GM06990 (cell line): ENCODE data around the gene TES.

Experiments used
- DNase-seq: peaks from one replicate; pipeline ENCODE4 v3.0.0-alpha.2; 2011; ENCODE audit not compliant: insufficient read length; ENCODE audit errors: extremely low read depth
- H3K27me3 ChIP-seq: replicated peaks from 2 replicates; pipeline ENCODE4 v1.6.0; 2011; ENCODE audit warnings: low read length; ENCODE audit not compliant: control insufficient read depth, insufficient read depth
- H3K36me3 ChIP-seq: 2 replicates; pipeline ENCODE4 v1.5.1; 2011; ENCODE audit warnings: low read length; ENCODE audit not compliant: control insufficient read depth, insufficient read depth
- H3K4me3 ChIP-seq: replicated peaks from 2 replicates; pipeline ENCODE4 v1.5.1; 2011; ENCODE audit warnings: low read depth, mild to moderate bottlenecking, control low read depth, low read length
- TF ChIP-seq, protein P1 (sequence below): IDR thresholded peaks from 2 replicates; pipeline ENCODE4 v1.5.1; 2011; ENCODE audit warnings: low read length, control low read depth, mild to moderate bottlenecking, inconsistent platforms; ENCODE audit not compliant: insufficient read depth, poor library complexity, severe bottlenecking

The TES gene

DNA sequence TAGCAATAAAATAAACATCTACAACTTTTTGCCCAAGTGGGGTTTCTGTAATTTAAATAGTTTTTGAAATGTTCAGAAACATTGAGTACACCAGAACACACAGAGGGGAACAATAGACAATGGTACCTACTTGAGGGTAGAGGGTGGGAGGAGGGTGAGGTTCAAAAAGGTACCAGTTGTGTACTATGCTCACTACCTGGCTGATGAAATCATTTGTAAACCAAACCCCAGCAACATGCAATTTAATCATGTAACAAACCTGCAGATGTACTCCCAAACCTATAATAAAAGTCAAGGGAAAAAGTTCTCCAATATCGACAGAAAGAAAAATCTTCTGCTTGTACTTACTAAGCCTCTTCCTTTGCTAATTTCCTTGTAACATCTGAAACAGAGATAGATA, 4.2 kb upstream of the TES start:
- no peak for DNase-seq
- TF ChIP-seq, protein P1, sequence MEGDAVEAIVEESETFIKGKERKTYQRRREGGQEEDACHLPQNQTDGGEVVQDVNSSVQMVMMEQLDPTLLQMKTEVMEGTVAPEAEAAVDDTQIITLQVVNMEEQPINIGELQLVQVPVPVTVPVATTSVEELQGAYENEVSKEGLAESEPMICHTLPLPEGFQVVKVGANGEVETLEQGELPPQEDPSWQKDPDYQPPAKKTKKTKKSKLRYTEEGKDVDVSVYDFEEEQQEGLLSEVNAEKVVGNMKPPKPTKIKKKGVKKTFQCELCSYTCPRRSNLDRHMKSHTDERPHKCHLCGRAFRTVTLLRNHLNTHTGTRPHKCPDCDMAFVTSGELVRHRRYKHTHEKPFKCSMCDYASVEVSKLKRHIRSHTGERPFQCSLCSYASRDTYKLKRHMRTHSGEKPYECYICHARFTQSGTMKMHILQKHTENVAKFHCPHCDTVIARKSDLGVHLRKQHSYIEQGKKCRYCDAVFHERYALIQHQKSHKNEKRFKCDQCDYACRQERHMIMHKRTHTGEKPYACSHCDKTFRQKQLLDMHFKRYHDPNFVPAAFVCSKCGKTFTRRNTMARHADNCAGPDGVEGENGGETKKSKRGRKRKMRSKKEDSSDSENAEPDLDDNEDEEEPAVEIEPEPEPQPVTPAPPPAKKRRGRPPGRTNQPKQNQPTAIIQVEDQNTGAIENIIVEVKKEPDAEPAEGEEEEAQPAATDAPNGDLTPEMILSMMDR, result no peak
- Histone ChIP-seq H3K27me3 (no peaks in the 10 kb centered on the region), H3K4me3 (no peak overlapping the region), H3K36me3 (no peaks in the 10 kb centered on the region)

DNA sequence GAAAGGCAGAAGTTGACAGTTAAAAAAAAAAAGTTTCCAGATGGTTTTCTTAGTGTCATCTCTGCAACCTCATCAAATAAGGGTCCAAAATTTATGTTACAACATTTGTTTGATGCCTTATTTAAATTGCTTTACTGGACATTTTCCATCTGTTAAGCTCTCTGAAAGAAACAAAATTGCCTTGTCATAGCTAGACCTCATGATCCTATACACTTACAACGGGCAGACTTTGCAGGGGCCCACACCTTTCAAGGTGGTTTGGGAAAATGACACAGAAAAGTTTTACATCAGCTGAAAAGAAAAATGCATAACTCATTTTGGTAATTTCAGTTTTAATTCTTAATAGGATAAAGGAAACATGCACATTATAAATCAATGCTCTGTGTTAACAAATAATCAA, 1.4 kb upstream of the TES start:
- TF ChIP-seq, protein P1, result no peak
- H3K27me3 ChIP-seq, result no peaks in the 10 kb centered on the region
- no peak overlapping the region for H3K4me3 ChIP-seq
- no peaks in the 10 kb centered on the region for H3K36me3 ChIP-seq
- no peak for DNase-seq

DNA sequence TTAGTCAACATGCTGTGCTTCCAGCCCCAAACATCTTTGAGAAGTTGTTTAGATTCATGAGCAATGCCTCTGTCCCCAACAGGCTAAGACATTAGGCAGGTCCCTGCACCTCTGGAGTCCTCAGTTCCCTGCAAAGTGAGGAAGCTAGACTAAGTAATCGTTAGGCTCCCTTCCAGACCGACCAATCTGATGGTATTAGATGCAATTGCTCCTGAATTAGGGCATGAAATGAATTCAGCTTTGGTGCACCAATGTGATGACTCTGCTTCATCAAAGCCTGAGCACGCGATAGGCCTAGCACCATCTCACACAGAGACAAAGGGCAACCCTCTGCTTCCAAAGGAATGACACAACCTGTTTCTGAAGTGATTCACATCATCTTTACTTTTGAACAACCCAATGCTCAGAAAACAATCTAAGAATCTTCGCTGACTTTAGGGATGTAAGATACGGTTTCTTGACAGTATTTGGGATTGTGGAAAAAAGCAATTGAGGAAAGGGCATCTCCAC, 723 bp upstream of the TES start:
- DNase-seq, result no peak
- H3K4me3 ChIP-seq, result no peak overlapping the region; the same call in 1 of the 2 replicates
- TF ChIP-seq, protein P1, result no peak
- H3K36me3 ChIP-seq, result no peaks in the 10 kb centered on the region
- no peaks in the 10 kb centered on the region for H3K27me3 ChIP-seq

DNA sequence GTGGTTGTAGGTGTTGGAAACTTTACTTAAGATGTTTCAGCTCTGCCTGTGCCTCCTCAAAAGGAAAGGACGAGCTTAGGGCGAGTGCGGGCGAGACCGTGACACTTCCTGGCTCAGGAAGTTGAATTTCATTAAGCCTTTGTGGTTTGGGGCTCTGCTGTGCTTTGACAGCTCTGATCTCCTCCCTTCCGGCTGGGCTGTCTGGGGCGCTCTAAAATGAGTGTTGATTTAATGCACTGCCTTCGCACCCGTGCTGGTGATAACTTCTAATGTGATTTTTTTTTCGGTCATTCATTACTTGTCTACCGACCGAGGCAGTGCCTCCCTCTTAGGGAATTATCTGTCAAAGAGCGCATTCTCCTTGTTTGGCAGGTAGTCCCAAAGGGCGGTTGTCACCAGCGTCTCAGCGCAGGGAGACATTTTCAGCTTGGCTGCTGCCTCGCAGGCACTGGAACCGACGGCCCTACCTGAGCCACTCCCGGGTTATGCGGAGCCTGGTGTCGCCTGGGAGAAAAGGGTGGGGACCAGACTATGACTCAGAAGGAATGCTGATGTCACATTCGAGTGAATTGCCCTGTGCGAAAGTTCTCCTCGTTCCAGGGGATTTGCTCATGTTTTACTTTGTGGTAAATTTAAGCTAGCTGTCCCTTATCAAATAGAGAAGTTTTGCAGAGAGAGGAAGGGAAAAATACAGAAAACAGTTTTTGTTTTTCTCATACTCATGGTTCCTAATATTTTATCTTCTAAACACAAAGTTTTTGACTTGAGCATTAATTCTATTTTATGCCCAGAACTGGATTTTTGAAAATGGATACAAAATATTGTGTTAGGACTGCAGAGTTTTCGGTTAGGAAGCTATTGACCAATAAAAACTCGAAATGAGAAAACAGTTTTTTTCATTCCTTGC, 920 bp downstream of the TES start:
- H3K27me3 ChIP-seq, result no peaks in the 10 kb centered on the region
- TF ChIP-seq, protein P1, result no peak

DNA sequence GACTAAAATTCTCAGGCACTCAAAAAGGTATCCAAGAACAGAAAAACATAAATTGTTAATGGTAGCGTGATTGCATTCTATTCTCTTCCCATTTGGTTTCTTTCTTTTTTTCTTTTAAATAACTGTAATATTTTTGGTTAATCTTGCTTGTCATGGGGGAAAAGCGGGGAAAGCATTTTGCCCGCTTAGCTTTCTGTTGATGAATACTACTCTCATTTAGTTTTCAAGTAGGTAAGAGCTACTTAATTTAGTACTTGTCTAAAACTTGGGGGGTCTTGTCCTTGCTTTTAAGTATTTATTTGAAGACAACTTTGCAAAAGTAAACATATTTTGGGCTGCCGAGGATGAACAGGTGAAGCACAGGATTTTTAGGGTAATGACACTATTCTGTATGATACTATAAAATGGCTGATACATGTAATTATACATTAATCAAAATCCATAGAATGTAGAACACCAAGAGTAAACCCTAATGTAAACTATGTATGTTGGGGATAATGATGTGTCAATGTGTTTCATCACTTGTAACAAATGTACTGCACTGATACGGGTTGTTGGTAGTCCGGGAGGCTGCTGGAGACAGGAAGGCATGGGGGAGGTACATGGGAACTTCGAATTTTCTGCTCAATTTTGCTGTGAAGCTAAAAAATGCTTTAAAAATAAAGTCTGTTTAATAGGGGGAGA, 1.7 kb downstream of the TES start:
- Histone ChIP-seq H3K36me3 (no peaks in the 10 kb centered on the region), H3K4me3 (peak overlapping the region; percentile 84), H3K27me3 (no peaks in the 10 kb centered on the region)
- no peak for DNase-seq
- TF ChIP-seq, protein P1, result no peak

More for the DNA sequence above, 920 bp downstream of the TES start:
- no peaks in the 10 kb centered on the region for H3K36me3 ChIP-seq
- peak overlapping the region; percentile 84 for H3K4me3 ChIP-seq
- peak; percentile 71 for DNase-seq
